ENCODE results near the gene SHISA5. TPM values are rescaled to one million over a fixed set of nuclear protein-coding genes. Genes with fewer than 3 reads are reported as not detected.
A peak's percentile ranks its signal among the peaks of the same experiment; 100 is the strongest.

Gene SHISA5
- total RNA-seq, 2 donors from 2014 or later, result 66.9 to 120 TPM

DNA sequence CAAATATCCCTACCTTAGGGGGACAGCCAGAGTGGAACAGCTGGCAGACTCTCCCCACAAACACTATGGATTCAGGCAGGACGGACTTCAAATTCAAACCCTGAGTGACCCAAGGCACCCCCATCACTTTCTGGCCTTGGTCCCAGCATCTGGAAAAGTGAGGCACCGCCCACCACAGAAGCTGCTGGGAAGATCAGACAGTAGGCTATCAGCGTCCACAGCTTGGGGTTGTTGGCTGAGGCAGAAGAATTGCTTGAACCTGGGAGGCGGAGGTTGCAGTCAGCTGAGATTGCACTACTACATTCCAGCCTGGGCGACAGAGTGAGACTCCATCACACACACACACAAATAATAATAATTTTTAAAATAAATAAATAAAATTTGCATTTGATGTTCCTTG, 44.2 kb upstream of the SHISA5 start:
- Histone ChIP-seq H3K4me1 (peaks cover 0 to 7% of the 10 kb centered on the region in 2 donors), H3K27ac (no peak overlapping the region), H3K9me3 (no peaks in the 10 kb centered on the region), H3K4me3 (no peak overlapping the region), H3K27me3 (no peaks in the 10 kb centered on the region), H3K36me3 (no peaks in the 10 kb centered on the region)
- no peak for DNase-seq (ENCODE audit: low spot score)
- TF ChIP-seq, protein P1, sequence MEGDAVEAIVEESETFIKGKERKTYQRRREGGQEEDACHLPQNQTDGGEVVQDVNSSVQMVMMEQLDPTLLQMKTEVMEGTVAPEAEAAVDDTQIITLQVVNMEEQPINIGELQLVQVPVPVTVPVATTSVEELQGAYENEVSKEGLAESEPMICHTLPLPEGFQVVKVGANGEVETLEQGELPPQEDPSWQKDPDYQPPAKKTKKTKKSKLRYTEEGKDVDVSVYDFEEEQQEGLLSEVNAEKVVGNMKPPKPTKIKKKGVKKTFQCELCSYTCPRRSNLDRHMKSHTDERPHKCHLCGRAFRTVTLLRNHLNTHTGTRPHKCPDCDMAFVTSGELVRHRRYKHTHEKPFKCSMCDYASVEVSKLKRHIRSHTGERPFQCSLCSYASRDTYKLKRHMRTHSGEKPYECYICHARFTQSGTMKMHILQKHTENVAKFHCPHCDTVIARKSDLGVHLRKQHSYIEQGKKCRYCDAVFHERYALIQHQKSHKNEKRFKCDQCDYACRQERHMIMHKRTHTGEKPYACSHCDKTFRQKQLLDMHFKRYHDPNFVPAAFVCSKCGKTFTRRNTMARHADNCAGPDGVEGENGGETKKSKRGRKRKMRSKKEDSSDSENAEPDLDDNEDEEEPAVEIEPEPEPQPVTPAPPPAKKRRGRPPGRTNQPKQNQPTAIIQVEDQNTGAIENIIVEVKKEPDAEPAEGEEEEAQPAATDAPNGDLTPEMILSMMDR (IDR thresholded peaks at IDR 0.05), result no peak

DNA sequence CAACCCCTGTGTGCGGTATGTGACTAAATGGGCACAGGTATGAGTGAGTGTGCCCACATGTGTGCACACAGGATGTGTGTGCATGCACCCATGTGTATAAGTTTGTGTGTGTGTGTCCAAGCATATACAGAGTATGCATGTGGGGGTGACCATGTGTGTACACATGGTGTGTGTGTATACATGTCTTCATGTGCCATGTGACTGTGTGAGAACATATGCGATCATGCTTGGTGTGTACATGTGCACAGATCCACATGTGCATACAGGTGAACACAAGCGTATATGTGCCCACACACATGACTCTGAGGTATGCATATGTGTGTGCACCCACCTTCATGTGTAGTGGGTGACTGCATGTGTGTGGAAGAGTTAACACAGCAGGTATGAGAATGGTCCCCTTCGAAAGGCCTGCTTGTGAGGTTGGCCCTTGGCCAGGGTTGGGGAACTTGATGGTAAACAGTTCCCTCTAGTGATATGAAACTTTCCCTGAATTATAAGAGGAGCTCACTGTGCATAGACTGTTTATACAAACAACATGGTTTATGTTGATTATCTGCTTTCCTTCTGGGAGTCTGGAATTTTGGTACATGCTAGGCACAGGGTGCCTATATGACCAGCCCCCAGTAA, 42.3 kb upstream of the SHISA5 start:
- TF ChIP-seq, protein P1 (IDR thresholded peaks at IDR 0.05), result no peak
- DNase-seq (ENCODE audit: low spot score), result no peak
- no peak overlapping the region for H3K4me3 ChIP-seq

DNA sequence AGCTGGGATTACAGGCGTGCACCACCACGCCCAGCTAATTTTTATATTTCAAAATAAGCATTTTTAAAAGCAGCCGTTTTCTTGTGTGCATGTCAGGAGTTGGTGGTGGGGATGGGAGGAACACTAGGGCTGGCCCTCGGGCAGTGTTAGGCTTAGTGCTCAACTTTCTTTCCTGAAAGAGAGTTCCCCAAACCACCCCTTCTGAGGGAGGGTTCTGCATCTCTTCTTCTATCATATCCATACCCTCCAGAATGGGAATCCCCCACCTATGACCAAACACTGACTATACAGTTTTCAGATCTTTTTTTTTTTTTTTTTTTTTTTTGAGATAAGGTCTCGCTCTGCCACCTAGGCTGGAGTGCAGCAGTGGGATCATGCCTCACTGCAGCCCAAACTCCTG, 40.2 kb upstream of the SHISA5 start:
- TF ChIP-seq, protein P1 (IDR thresholded peaks at IDR 0.05), result no peak
- H3K9me3 ChIP-seq, result no peaks in the 10 kb centered on the region
- no peaks in the 10 kb centered on the region for H3K27me3 ChIP-seq
- no peaks in the 10 kb centered on the region for H3K36me3 ChIP-seq
- H3K27ac ChIP-seq, result no peak overlapping the region
- DNase-seq (ENCODE audit: low spot score), result no peak
- H3K4me1 ChIP-seq, result peaks cover 0 to 10% of the 10 kb centered on the region in 2 donors
- H3K4me3 ChIP-seq, result no peak overlapping the region

More for the DNA sequence above, 42.3 kb upstream of the SHISA5 start:
- Histone ChIP-seq H3K4me1 (peaks cover 0 to 10% of the 10 kb centered on the region in 2 donors), H3K27ac (no peak overlapping the region), H3K36me3 (no peaks in the 10 kb centered on the region), H3K9me3 (no peaks in the 10 kb centered on the region), H3K27me3 (no peaks in the 10 kb centered on the region)

DNA sequence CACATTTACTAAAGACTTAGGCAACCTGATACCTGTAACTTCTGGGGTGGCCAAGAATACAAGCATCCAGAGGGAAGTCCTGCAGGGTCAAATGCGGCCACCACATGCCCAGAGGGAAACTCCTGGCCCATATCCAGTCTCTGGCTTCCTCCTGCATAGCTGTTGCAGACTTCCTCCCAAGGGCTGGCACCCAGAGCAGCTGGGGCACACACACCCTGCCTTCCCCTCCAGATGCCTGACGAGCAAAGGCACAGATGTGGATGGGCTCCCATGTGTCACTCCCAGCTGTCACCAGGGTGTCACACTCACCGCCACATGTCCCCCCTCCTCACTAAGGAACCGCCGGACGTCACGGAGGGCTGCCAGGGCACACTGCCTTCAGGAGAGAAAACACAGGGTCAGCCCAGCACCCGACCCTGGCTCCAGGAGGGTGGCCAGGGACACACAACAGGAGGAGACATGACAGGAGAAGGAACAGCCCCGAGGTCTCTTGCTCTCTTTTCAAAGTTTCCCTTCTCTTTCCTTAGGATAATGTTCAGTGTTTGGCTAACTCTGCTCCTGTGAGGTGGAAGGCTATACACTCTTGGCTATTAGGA, 39.4 kb upstream of the SHISA5 start:
- Histone ChIP-seq H3K27ac (no peak overlapping the region), H3K27me3 (no peaks in the 10 kb centered on the region), H3K4me1 (peaks cover 0 to 10% of the 10 kb centered on the region in 2 donors), H3K4me3 (no peak overlapping the region), H3K9me3 (no peaks in the 10 kb centered on the region), H3K36me3 (no peaks in the 10 kb centered on the region)
- TF ChIP-seq, protein P1 (IDR thresholded peaks at IDR 0.05), result no peak
- peak; percentile 67 for DNase-seq (ENCODE audit: low spot score)

DNA sequence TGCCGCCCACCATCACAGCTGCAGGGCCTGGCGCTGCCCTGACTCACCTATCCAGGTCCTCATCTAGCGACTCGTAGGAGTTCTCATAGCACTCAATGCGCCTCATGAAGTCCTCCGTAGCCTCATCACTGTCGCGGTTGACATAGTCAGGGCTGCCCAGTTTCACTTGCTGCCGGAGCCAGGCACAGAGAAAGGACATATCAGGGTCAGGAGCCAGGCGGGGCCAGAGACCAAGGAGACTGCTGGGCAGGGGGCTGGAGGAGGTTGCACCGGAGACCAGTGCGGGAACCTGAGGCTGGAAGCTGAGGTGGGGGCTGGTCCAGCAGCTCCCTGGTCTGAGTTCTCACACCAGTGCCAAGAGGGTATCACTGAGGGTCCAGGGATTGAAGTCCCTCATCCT, 34.5 kb upstream of the SHISA5 start:
- Histone ChIP-seq H3K4me1 (peaks cover 0 to 7% of the 10 kb centered on the region in 2 donors), H3K4me3 (no peak overlapping the region), H3K27me3 (no peaks in the 10 kb centered on the region), H3K36me3 (no peaks in the 10 kb centered on the region), H3K9me3 (no peaks in the 10 kb centered on the region), H3K27ac (no peak overlapping the region)
- DNase-seq (ENCODE audit: low spot score), result no peak
- TF ChIP-seq, protein P1 (IDR thresholded peaks at IDR 0.05), result no peak
